ENCODE results near the gene TRRAP. TPM values are rescaled to one million over a fixed set of nuclear protein-coding genes. Genes with fewer than 3 reads are reported as not detected.

The TRRAP gene
- total and polyA plus RNA-seq, 2 experiments from 2014 or later, result 14.9 to 58.7 TPM

- TF ChIP-seq ZNF462 (CRISPR knock-in tag; IDR thresholded peaks at IDR 0.05) (no peak), EZH2 (IDR thresholded peaks at IDR 0.05; ENCODE audit: low read depth, unreplicated experiment) (no peak), CREB1 (CRISPR knock-in tag; IDR thresholded peaks at IDR 0.05; ENCODE audit: low read depth) (no peak), POLR2AphosphoS5 (IDR thresholded peaks at IDR 0.05; ENCODE audit: low read depth) (no peak), NANOG (IDR thresholded peaks at IDR 0.05; ENCODE audit: borderline replicate concordance) (no peak)
These were observed 24.2 kb downstream of the TRRAP start (continued) for GRCh38 chr7:98902523-98902922.

GRCh38 chr7:98903246-98903645 is 24.9 kb downstream of the TRRAP start:
- H3K27ac ChIP-seq (ENCODE audit: low read depth), result no peak overlapping the region
- no peaks in the 10 kb centered on the region for H3K9me2 ChIP-seq (ENCODE audit: insufficient read depth)
- no peak overlapping the region for H3K4me2 ChIP-seq
- peaks cover 9% of the 10 kb centered on the region for H4K20me1 ChIP-seq (replicated peaks; ENCODE audit: insufficient read depth)
- no peaks in the 10 kb centered on the region for H3K4me1 Mint-ChIP-seq
- H3K36me3 Mint-ChIP-seq (ENCODE audit: low read depth), result peaks cover 94% of the 10 kb centered on the region
- ATAC-seq, result no peak
- H3K79me2 ChIP-seq (replicated peaks; ENCODE audit: insufficient read depth), result no peaks in the 10 kb centered on the region
- H3K27me3 Mint-ChIP-seq (ENCODE audit: insufficient read depth, low read depth, poor library complexity), result peaks cover 3% of the 10 kb centered on the region
- H3K4me3 ChIP-seq, result no peak overlapping the region
- no peak for DNase-seq (ENCODE audit: low spot score)
- no peak overlapping the region for H3K4me3 Mint-ChIP-seq
- no peak overlapping the region for H3K27ac Mint-ChIP-seq
- no peak overlapping the region for H2AFZ ChIP-seq
- no peaks in the 10 kb centered on the region for H3K27me3 ChIP-seq (ENCODE audit: insufficient read depth)
- no peaks in the 10 kb centered on the region for H3F3A ChIP-seq (replicated peaks; ENCODE audit: low read depth)
- H3K36me3 ChIP-seq (ENCODE audit: insufficient read depth), result peaks cover 71% of the 10 kb centered on the region
- H3K4me1 ChIP-seq (ENCODE audit: insufficient read depth), result no peaks in the 10 kb centered on the region
- TF ChIP-seq JUNB (IDR thresholded peaks at IDR 0.05; ENCODE audit: unreplicated experiment) (no peak), CREB1 (CRISPR knock-in tag; IDR thresholded peaks at IDR 0.05; ENCODE audit: low read depth) (no peak), POLR2AphosphoS5 (IDR thresholded peaks at IDR 0.05; ENCODE audit: low read depth) (no peak), ZNF462 (CRISPR knock-in tag; IDR thresholded peaks at IDR 0.05) (no peak), ZNF114 (CRISPR knock-in tag; IDR thresholded peaks at IDR 0.05) (no peak), EZH2 (IDR thresholded peaks at IDR 0.05; ENCODE audit: low read depth, unreplicated experiment) (no peak), STAT1 (IDR thresholded peaks at IDR 0.05; ENCODE audit: unreplicated experiment) (no peak)
- TF ChIP-seq, protein P1, sequence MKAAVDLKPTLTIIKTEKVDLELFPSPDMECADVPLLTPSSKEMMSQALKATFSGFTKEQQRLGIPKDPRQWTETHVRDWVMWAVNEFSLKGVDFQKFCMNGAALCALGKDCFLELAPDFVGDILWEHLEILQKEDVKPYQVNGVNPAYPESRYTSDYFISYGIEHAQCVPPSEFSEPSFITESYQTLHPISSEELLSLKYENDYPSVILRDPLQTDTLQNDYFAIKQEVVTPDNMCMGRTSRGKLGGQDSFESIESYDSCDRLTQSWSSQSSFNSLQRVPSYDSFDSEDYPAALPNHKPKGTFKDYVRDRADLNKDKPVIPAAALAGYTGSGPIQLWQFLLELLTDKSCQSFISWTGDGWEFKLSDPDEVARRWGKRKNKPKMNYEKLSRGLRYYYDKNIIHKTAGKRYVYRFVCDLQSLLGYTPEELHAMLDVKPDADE (IDR thresholded peaks at IDR 0.05), result no peak
- peaks cover 19% of the 10 kb centered on the region; the same call in 2 of the 3 replicates for H3K9me3 Mint-ChIP-seq

Measured in GM23338 (cell line).